Nephron (organoid): Measurements from ENCODE around the gene TMEM178A.

Experiments
- H3K27ac Mint-ChIP-seq, 3 experiments: 2 replicates each; pipeline ENCODE4 v1.8.0; 2020; ENCODE audit warnings: mixed read lengths in 3 of 3, mild to moderate bottlenecking in 2 of 3, moderate library complexity in 1 of 3
- H3K27me3 Mint-ChIP-seq: 2 replicates; pipeline ENCODE4 v1.8.0; 2021; ENCODE audit warnings: low read depth, mild to moderate bottlenecking, moderate library complexity, mixed read lengths
- H3K36me3 Mint-ChIP-seq: 2 replicates; pipeline ENCODE4 v1.8.0; 2020; ENCODE audit warnings: low read depth, mixed read lengths
- H3K4me1 Mint-ChIP-seq: 2 replicates; pipeline ENCODE4 v1.8.0; 2020; ENCODE audit warnings: mixed read lengths
- H3K4me3 Mint-ChIP-seq, 3 experiments: 2 replicates each; pipeline ENCODE4 v1.8.0; 2020; ENCODE audit warnings: mild to moderate bottlenecking in 3 of 3, mixed read lengths in 3 of 3, moderate library complexity in 2 of 3
- H3K9me3 Mint-ChIP-seq: 2 replicates; pipeline ENCODE4 v1.8.0; 2020; ENCODE audit warnings: mixed read lengths
- TF ChIP-seq, protein P1 (sequence below), 3 experiments: fragments of 200-600 bp; sonication (generic); IDR thresholded peaks; one replicate each; pipeline ENCODE4 v1.5.0; 2021; ENCODE audit warnings: antibody characterized with exemption in 3 of 3; ENCODE audit not compliant: unreplicated experiment in 3 of 3

Gene TMEM178A

DNA sequence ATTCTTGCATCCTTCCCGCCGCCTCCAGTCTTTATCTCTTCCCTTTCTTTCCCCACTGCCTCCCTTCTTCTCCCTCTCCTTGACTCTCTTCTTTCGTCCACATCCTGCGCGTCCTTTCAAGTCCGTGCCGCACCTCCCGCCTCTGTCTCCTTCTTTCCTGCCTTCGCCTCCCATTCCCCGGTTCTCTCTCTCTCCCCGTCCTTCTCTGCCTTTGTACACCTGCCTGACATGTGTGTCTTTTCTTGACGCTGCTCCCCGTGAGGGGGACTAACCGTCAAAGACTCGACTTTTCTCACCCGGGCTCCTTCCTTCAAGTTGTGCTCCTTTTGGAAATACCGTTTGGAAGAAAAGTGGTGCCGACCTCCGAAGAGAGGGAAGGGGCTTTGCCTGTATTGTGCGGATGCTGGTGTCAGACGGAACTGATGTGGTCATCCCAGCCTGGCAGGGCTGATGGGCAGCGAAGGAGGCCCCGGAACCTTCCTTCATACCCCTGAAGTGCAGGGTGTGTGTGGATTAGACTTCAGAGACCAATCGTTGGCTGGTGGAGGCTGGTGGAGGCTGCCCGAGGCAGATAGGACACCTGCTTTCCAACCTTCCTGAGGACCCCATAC, 879 bp downstream of the TMEM178A start:
- Mint-ChIP-seq H3K36me3 (no peaks in the 10 kb centered on the region), H3K4me3 (peak overlapping the region; percentile 90 to 93 (median 92)), H3K27ac (peak overlapping the region; percentile 49 to 82 (median 62)), H3K27me3 (peaks cover 47% of the 10 kb centered on the region), H3K9me3 (no peaks in the 10 kb centered on the region), H3K4me1 (peaks cover 23% of the 10 kb centered on the region)
- TF ChIP-seq, protein P1, sequence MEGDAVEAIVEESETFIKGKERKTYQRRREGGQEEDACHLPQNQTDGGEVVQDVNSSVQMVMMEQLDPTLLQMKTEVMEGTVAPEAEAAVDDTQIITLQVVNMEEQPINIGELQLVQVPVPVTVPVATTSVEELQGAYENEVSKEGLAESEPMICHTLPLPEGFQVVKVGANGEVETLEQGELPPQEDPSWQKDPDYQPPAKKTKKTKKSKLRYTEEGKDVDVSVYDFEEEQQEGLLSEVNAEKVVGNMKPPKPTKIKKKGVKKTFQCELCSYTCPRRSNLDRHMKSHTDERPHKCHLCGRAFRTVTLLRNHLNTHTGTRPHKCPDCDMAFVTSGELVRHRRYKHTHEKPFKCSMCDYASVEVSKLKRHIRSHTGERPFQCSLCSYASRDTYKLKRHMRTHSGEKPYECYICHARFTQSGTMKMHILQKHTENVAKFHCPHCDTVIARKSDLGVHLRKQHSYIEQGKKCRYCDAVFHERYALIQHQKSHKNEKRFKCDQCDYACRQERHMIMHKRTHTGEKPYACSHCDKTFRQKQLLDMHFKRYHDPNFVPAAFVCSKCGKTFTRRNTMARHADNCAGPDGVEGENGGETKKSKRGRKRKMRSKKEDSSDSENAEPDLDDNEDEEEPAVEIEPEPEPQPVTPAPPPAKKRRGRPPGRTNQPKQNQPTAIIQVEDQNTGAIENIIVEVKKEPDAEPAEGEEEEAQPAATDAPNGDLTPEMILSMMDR (IDR thresholded peaks at IDR 0.05; ENCODE audit: unreplicated experiment in 3 of 3), result no peak

DNA sequence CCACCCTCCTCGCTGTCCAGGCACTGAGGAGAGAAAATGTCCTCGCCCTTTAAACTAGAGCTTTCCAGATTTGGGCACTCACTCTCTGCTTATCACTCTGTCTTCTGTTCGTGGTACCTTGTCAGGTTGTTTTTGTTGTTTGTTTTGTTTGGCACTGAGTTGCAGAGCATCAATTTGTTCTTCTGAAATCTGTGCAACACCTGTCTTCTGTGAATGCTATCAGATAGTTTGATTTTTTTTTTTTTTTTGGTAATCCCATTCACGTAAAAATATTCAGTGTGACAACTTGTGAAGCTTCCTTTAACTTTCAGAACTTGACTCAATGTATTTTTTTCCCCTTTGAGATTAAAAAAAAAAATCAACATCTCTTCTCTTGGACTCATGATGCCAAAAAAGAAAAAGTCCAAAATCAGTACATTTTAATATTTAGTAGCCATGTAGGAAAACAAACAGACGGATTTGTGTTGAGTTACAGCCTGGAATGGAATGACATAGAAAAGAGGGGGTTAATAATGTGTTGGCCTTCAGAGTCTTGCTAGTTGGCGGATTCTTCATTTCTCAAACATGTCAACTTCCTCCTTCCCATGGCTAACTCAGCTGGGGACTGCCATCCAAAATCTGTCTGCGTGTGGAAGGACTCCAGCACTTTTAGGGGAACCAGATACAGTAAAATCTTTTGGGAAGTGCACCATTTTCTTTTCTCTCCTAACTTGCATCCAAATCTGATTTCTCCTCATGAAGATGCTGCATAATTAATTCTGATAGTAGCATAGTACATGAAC, 1.6 kb downstream of the TMEM178A start:
- H3K27me3 Mint-ChIP-seq, result peaks cover 47% of the 10 kb centered on the region
- H3K4me1 Mint-ChIP-seq, result peaks cover 24% of the 10 kb centered on the region
- H3K4me3 Mint-ChIP-seq, result peak overlapping the region; percentile 90 to 93 (median 92)
- H3K27ac Mint-ChIP-seq, result peak overlapping the region in 2 of 3 experiments; percentile 71 to 82
- no peaks in the 10 kb centered on the region for H3K9me3 Mint-ChIP-seq
- TF ChIP-seq, protein P1 (IDR thresholded peaks at IDR 0.05; ENCODE audit: unreplicated experiment in 3 of 3), result no peak
- no peaks in the 10 kb centered on the region for H3K36me3 Mint-ChIP-seq

- Mint-ChIP-seq H3K4me1 (peaks cover 22% of the 10 kb centered on the region), H3K27ac (peak overlapping the region in 1 of 3 experiments; percentile 71), H3K36me3 (no peaks in the 10 kb centered on the region), H3K27me3 (peaks cover 47% of the 10 kb centered on the region), H3K4me3 (peak overlapping the region; percentile 90 to 93 (median 92)), H3K9me3 (no peaks in the 10 kb centered on the region)
- TF ChIP-seq, protein P1 (IDR thresholded peaks at IDR 0.05; ENCODE audit: unreplicated experiment in 3 of 3), result no peak
These were observed 2.2 kb downstream of the TMEM178A start for GRCh38 chr2:39667886-39668276.

DNA sequence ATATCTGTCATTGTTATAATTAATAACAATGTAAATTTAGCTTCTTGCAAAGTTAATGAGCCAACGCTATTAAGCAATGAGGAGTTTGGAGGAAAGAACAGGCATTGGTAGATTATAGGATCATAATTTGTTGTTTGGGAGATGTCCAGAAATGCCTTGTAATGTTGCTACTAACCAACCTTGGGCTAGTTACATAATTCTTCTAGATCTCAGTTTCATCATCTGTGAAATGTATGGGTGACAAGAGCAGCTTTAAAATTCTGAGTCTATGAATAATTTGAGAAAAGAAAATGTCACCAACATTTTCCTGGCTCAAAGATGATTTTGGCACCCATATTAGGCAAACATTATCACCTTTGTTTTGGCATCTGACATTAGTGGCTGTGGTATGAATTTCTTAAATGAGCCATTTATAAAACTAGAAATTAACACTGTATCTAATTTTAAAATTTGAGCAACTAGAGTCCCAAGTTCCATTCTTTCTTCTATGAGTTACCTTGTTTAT, 2.9 kb downstream of the TMEM178A start:
- H3K27me3 Mint-ChIP-seq, result peaks cover 41% of the 10 kb centered on the region
- TF ChIP-seq, protein P1 (IDR thresholded peaks at IDR 0.05; ENCODE audit: unreplicated experiment in 3 of 3), result no peak
- H3K4me3 Mint-ChIP-seq, result peak overlapping the region; percentile 76 to 92 (median 90)
- peaks cover 22% of the 10 kb centered on the region for H3K4me1 Mint-ChIP-seq
- H3K9me3 Mint-ChIP-seq, result no peaks in the 10 kb centered on the region
- H3K36me3 Mint-ChIP-seq, result peaks cover 2% of the 10 kb centered on the region
- H3K27ac Mint-ChIP-seq, result peak overlapping the region in 1 of 3 experiments; percentile 60

- Mint-ChIP-seq H3K36me3 (peaks cover 7% of the 10 kb centered on the region), H3K4me3 (no peak overlapping the region), H3K27ac (no peak overlapping the region), H3K4me1 (peaks cover 18% of the 10 kb centered on the region), H3K9me3 (no peaks in the 10 kb centered on the region), H3K27me3 (peaks cover 24% of the 10 kb centered on the region)
- TF ChIP-seq, protein P1 (IDR thresholded peaks at IDR 0.05; ENCODE audit: unreplicated experiment in 3 of 3), result no peak
These were observed 5.9 kb downstream of the TMEM178A start for GRCh38 chr2:39671604-39672003.
